NCI-H1694 treated with DMSO at 0.1 percent for 48 hours (cell line): Measurements from ENCODE around the gene KRTCAP2.
"Not testable (repeated sequence)": the region's sequence is repeated elsewhere in the genome, so short reads cannot be mapped to it uniquely, and the experiment has no call there.

Experiments used
- DNase-seq: peaks from one replicate; lab custom pipeline; 2025; lab: John Stamatoyannopoulos, UW

KRTCAP2 gene

GRCh38 chr1:155172732-155173477 lies at the start of gene KRTCAP2:
TSS of gene KRTCAP2 (minus strand) at chr1:155173304. CDS start at chr1:155173224, 80 bp downstream.
- DNase-seq = peak; percentile 99

DNA sequence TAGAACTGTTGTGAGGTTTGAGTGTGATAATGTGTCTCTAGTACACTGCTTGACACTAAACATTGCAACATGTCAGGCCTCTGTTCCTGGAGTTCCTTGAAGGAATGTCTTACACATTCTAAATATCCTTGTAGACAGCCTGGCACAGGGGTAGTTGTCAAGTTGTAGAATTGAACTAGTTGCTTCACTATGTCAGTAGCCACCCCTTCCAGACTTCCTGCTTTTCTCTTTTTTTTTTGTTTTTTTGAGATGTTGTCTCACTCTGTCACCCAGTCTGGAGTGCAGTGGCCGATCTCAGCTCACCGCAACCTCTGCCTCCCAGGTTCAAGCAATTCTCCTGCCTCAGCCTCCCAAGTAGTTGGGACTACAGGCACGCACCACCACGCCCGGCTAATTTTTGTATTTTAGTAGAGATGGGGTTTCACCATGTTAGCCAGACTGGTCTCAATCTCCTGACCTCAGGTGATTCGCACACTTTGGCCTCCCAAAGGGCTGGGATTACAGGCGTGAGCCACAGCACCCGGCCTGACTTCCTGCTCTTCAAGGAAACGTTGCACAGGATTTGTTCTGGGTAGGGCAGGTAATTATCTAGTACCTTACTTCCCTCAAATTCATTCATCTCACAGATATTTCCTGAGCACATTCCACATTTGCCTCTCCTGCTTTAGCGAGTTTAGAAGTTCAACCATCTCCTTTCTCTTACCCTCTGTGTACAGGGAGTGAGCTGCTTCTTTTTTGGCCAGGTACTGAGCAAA lies 47.3 kb upstream of the KRTCAP2 start:
- not testable (repeated sequence) for DNase-seq

DNA sequence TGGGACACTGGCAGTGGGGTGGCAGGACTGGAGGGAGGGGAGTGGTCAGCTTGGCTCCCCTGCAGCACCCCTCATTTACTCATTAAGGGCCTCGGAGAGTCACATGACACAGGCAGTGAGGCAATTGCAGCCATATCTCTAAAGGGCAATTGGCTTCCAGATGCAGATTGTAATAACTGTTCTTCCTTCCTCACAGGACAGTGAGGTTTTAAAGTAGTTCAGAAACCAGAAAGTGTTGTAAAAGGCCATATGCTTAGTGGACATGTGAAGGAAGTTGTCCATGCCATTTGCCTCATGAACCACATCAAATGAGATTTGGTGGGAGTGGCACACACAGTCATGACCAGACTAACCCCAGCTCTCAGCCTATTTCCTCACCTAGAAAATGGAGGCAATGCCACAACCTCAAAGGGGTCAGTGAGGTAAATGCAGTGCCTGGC lies 46.5 kb upstream of the KRTCAP2 start:
- DNase-seq = no peak

- DNase-seq = no peak
Observed at GRCh38 chr1:155218854-155219591, 45.9 kb upstream of the KRTCAP2 start.

DNA sequence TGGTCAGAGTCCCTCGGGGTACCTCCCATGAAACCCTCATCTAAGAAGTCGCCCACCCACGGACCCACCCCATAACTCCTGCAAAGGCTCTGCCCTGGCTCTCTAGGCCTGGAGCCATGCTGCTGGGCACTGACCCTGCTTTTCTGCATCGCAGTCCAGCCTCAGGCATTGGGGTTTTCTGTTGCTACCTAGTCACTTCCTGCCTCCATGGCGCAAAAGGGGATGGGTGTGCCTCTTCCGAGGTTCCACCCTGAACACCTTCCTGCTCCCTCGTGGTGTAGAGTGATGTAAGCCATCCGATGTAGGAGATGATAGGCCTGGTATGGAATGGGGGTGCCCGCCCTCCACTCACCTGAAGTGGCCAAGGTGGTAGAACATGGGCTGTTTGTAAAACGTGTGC lies 41.6 kb upstream of the KRTCAP2 start:
- DNase-seq = not testable (repeated sequence)

- DNase-seq = not testable (repeated sequence)
Observed at GRCh38 chr1:155212051-155212440, 38.9 kb upstream of the KRTCAP2 start.

DNA sequence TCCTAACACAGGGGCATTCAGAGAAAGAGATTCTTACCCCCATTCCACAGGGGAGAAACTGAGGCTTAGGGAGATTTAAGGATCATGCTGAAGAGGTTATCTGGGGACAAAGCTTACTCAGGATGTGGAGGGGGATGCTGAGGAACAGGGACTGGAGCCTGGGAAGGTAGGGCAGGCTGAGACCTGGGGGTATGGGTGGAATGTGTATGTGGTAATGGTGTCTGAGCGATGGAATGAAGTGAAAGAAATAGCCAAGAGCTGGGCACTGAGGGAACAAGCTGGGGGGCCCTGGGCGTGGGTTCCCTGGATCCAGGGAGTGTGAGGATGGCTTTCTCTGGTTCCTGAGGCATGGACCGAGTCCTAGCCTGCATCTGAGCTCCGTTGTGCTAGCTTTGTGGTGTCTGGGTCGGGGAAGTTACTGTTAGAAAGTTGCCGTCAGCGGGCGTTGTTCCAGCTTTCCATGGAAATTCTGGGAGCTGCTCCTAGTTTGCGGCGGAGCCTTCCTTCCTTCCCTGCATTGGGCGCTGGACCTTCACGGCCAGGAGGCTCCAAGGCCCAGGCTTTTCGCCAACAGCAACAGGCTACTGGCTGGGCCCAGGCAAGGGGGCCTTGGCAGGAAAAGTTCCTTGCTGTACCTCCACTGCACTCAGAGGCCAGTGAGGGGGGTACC lies 38.4 kb upstream of the KRTCAP2 start:
- not testable (repeated sequence) for DNase-seq

DNA sequence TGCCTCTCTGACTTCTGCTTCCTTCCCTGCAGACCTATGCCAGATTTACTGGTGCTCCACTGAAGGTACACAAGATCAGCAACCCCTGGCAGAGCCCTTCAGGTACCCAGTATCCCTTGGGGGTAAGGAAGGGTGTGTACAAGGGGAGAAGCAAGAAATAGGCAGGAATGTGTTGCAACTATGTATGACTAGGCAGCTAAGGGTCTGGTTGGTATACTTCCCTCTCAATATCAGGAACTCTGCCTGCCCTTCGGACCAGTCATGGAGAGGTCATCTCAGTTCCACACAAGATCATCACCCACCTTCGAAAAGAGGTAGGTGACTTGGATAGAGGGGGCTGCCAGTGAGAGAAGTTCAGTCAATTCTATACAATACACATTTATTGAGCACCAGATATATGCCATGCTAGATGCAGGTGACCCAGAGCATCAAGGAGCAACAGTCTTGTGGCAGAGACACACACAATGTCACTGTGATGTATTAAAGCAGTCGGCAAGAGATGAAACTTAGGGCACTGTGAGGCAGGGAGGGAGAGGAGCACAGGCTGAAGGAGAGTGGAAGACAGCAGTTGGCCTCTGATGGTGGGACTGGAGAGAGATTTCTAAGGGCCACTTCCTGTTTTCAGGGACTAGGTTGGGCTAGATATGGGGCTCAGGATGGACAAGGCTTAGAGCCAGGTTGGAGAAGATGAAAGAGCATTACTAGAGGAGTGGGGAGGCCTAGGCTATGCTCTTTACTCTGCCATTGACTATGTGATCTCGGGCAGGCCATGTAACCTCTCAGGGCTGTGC lies 37.4 kb upstream of the KRTCAP2 start:
- DNase-seq = no peak

- DNase-seq = no peak
Observed at GRCh38 chr1:155209312-155209721, 36.2 kb upstream of the KRTCAP2 start.

GRCh38 chr1:155208541-155209311 lies 35.6 kb upstream of the KRTCAP2 start, which contains the start of gene MTX1:
TSS of gene MTX1 (plus strand) at chr1:155208695. CDS start at chr1:155208805, 110 bp downstream.
- peak; percentile 69 for DNase-seq

- DNase-seq = peak; percentile 88
Observed at GRCh38 chr1:155207806-155208540, 34.9 kb upstream of the KRTCAP2 start, which contains the start of gene THBS3. TSS of gene THBS3 (minus strand) at chr1:155207897. CDS start at chr1:155207876, 21 bp downstream.

GRCh38 chr1:155206891-155207805 lies 34.0 kb upstream of the KRTCAP2 start:
- peak; percentile 94 for DNase-seq

- no peak for DNase-seq
Observed at GRCh38 chr1:155205969-155206593, 33.0 kb upstream of the KRTCAP2 start.

GRCh38 chr1:155205035-155205434 lies 31.9 kb upstream of the KRTCAP2 start:
- DNase-seq = no peak

- DNase-seq = no peak
Observed at GRCh38 chr1:155202731-155203515, 29.8 kb upstream of the KRTCAP2 start.

- no peak for DNase-seq
Observed at GRCh38 chr1:155202198-155202597, 29.1 kb upstream of the KRTCAP2 start.

DNA sequence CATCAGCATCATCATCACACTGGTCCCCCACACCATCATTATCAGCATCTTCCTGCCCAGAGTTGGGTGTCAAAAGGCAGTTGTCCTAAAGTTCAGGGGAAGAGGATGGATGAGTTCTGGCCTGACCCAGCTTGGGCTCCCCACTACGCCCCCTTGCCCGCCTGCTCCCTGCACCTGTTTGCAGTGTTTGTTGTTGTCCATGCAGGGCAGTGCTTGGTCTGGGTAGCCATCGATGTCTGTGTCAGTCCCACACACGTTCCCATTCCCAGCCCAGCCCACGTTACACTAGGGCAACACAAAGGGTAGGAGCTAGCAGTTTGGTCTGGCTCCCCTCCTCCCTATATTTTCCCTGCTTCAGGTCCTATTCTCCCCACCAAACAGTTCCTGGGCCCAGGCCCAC lies 27.8 kb upstream of the KRTCAP2 start:
- DNase-seq = no peak
